GM12878 (cell line): ENCODE results near the gene ALDH1A2. TPM values are rescaled to one million over a fixed set of nuclear protein-coding genes. Genes with fewer than 3 reads are reported as not detected.

Experiments used
- ATAC-seq: fragments of 200-7000 bp; cut with Tn5 transposase; 3 replicates; pipeline ENCODE4 v1.9.1; 2020; ENCODE audit warnings: mild to moderate bottlenecking, moderate library complexity
- BruUV-seq: library from RNA; stranded (reverse); fragments of 400-500 nt; replicated peaks from 2 replicates; lab custom pipeline; 2021; lab: Mats Ljungman, UMichigan
- CTCF ChIA-PET: fragments of 300-600 bp; sonication (Branson Sonifier 250); formaldehyde crosslinking; extraction: SDS; loops from one replicate; lab custom pipeline; 2021; ENCODE audit warnings: inconsistent platforms; lab: Yijun Ruan, JAX
- POLR2A ChIA-PET: fragments of 350-600 bp; formaldehyde crosslinking; extraction: SDS; loops from one replicate; lab custom pipeline; 2021; ENCODE audit warnings: inconsistent platforms; lab: Charles Lee
- RAD21 ChIA-PET: fragments of 300-600 bp; sonication (Branson Sonifier 250); formaldehyde crosslinking; loops from one replicate; lab custom pipeline; 2023; ENCODE audit warnings: antibody characterized with exemption; ENCODE audit not compliant: unreplicated experiment; lab: Charles Lee
- SMC1A ChIA-PET: fragments of 300-600 bp; sonication (Branson Sonifier 250); formaldehyde crosslinking; loops from one replicate; lab custom pipeline; 2023; ENCODE audit not compliant: unreplicated experiment, uncharacterized antibody; lab: Charles Lee
- DNase-seq: peaks from one replicate; pipeline ENCODE4 v3.0.0-alpha.2; 2011; ENCODE audit warnings: low read depth, low spot score
- FAIRE-seq: peaks from 3 replicates; lab custom pipeline; 2011; peaks lifted over from hg19 to GRCh38; lab: Jason Lieb, UNC
- H2AFZ ChIP-seq: 2 replicates; pipeline ENCODE4 v1.6.0; 2011; ENCODE audit warnings: low read depth, low read length, control low read depth; ENCODE audit not compliant: control insufficient read depth
- H3K27ac ChIP-seq: 2 replicates; pipeline ENCODE4 v1.5.1; 2011; ENCODE audit warnings: control low read depth; ENCODE audit not compliant: control insufficient read depth, insufficient read depth
- H3K27me3 ChIP-seq, 2 experiments: replicated peaks in 1 of 2; 2 replicates each; pipeline versions ENCODE4 v1.6.0 to v1.6.1; 2011; ENCODE audit warnings: low read length in 1 of 2; ENCODE audit not compliant: control insufficient read depth in 2 of 2, insufficient read depth in 2 of 2
- H3K36me3 ChIP-seq, 2 experiments: 2 replicates each; pipeline ENCODE4 v1.5.1; 2011; ENCODE audit warnings: low read length in 1 of 2; ENCODE audit not compliant: control insufficient read depth in 2 of 2, insufficient read depth in 2 of 2
- H3K4me1 ChIP-seq: 2 replicates; pipeline ENCODE4 v1.6.1; 2011; ENCODE audit warnings: mild to moderate bottlenecking, low read length, moderate library complexity, mixed read lengths; ENCODE audit not compliant: control insufficient read depth, insufficient read depth
- H3K4me2 ChIP-seq: 2 replicates; pipeline ENCODE4 v1.6.0; 2011; ENCODE audit warnings: control low read depth; ENCODE audit not compliant: control insufficient read depth, insufficient read depth
- H3K4me3 ChIP-seq: fragments of 200-600 bp; sonication (generic); 2 replicates; pipeline ENCODE4 v1.5.1; 2016
- H3K79me2 ChIP-seq: 2 replicates; pipeline ENCODE4 v1.6.0; 2011; ENCODE audit warnings: low read length; ENCODE audit not compliant: control insufficient read depth, insufficient read depth
- H3K9ac ChIP-seq: 2 replicates; pipeline ENCODE4 v1.8.0; 2011; ENCODE audit warnings: low read length, control low read depth, mixed read lengths; ENCODE audit not compliant: control insufficient read depth, insufficient read depth
- H3K9me3 ChIP-seq: replicated peaks from 3 replicates; pipeline ENCODE4 v1.5.1; 2011; ENCODE audit warnings: mild to moderate bottlenecking, low read length; ENCODE audit not compliant: control insufficient read depth, insufficient read depth
- H4K20me1 ChIP-seq: 2 replicates; pipeline ENCODE4 v1.6.0; 2011; ENCODE audit not compliant: control insufficient read depth, insufficient read depth
- ATF7 ChIP-seq: fragments of 450-650 bp; IDR thresholded peaks from 2 replicates; pipeline ENCODE4 v1.6.1; 2016; ENCODE audit warnings: low read depth, mild to moderate bottlenecking
- CHD4 ChIP-seq: fragments of 200-600 bp; sonication (generic); IDR thresholded peaks from 2 replicates; pipeline ENCODE4 v1.6.1; 2016; ENCODE audit warnings: mild to moderate bottlenecking
- EZH2 ChIP-seq: IDR thresholded peaks from 2 replicates; pipeline ENCODE4 v1.6.1; 2012; ENCODE audit warnings: low read depth, mild to moderate bottlenecking, control low read depth, inconsistent platforms, low read length, borderline replicate concordance; ENCODE audit not compliant: control insufficient read depth
- SUPT20H ChIP-seq: IDR thresholded peaks from 2 replicates; pipeline ENCODE4 v1.6.1; 2011; ENCODE audit warnings: low read depth, mild to moderate bottlenecking, low read length, moderate library complexity, borderline replicate concordance; ENCODE audit not compliant: control insufficient read depth
- WGBS: methylation state at CpG from one replicate; pipeline ENCODE4 v1.1.6; 2016; ENCODE audit warnings: low lambda C conversion rate; ENCODE audit not compliant: insufficient replicate concordance, insufficient coverage; ENCODE audit errors: missing lambda C conversion rate; 5-methylcytosine and 5-hydroxymethylcytosine counted together
- in situ Hi-C: fragments of 300-500 bp; cut with MboI; formaldehyde crosslinking; loops from 9 replicates; pipeline ENCODE4 v1.14.3; 2018; ENCODE audit warnings: mixed read lengths
- intact Hi-C: fragments of 100-400 bp; cut with micrococcal nuclease; formaldehyde crosslinking; loops from one replicate; pipeline ENCODE4 v1.14.2; 2022; ENCODE audit not compliant: unreplicated experiment
- polyA plus RNA-seq, 11 experiments: library from polyadenylated mRNA; depleted of rRNA in 4 of 11; unstranded in 6 of 11; stranded (reverse) in 5 of 11; fragments of >200 nt; fragmentation: Nextera tagmentation in 4 of 11; fragmentation: Illumina TruSeq in 1 of 11; extraction: Ambion mirVana in 4 of 11; extraction: Trizol in 1 of 11; gene quantifications; 1 replicate in 1 of 11; 2 replicates in 10 of 11; pipeline versions ENCODE4 v1.2.1 to v1.2.3, GENCODE V29; 2011 to 2016; ENCODE audit warnings: inconsistent platforms in 2 of 11, missing spikeins in 2 of 11, low read depth in 1 of 11
- total RNA-seq, 4 experiments: library from RNA; depleted of rRNA in 3 of 4; stranded (reverse); fragments of >200 nt in 3 of 4; fragmentation: Illumina TruSeq in 1 of 4; extraction: Trizol in 1 of 4; gene quantifications; 2 replicates each; pipeline versions ENCODE4 v1.2.1 to v1.2.3, GENCODE V29; 2013 to 2021

ALDH1A2 gene
- total and polyA plus RNA-seq, 10 of the 15 experiments (the other 5 are each of a cell fraction or from before 2014, with no cell fraction given) = 0.06 to 0.92 (median 0.18) TPM; not detected in 5

DNA sequence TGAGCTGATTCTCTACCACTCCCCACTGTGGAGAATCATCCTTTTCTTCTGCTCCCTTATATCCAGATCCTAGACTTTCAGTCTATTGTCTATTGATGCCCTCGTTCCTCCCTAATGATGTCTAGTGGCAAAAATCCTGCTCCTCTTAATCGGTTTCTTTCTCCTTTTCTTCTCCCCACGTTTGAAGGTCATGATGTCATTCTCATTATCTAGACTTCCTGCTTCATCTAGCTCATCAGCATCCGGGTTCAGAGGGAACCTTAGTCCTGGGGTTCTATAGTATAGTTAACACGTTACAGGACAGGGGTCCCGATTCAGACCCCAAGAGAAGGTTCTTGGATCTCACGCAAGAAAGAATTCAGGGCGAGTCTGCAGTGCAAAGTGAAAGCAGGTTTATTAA lies 14.9 kb upstream of the ALDH1A2 start:
- Histone ChIP-seq H3K36me3 (no peaks in the 10 kb centered on the region), H3K4me2 (no peak overlapping the region), H2AFZ (no peak overlapping the region), H3K9ac (no peak overlapping the region), H3K79me2 (no peaks in the 10 kb centered on the region), H3K4me1 (no peaks in the 10 kb centered on the region), H3K9me3 (no peaks in the 10 kb centered on the region), H3K4me3 (no peak overlapping the region), H4K20me1 (no peaks in the 10 kb centered on the region), H3K27ac (no peak overlapping the region), H3K27me3 (peaks cover 0 to 1% of the 10 kb centered on the region in 2 experiments; a peak in 1 of 4 replicates)
- ChIA-PET CTCF (interaction anchor here (3.2 to 4.5 kb wide), 2 partner anchors 10 to 103 kb away, joined by 13 to 51 read pairs; no protein-coding TSS in a partner anchor), RAD21 (no interaction called here), SMC1A (no interaction called here), POLR2A (no interaction called here)
- no TSS peak for BruUV-seq
- DNase-seq (no peak), FAIRE-seq (no peak), ATAC-seq (no peak)
- intact Hi-C loops (no loop called here), in situ Hi-C loops (no loop called here)
- 0 out of 2 replicates have a peak, but pooled peaks have one; percentile 14 for TF ChIP-seq ATF7
- TF ChIP-seq EZH2 = no peak
- 30% methylated on average over 8 of the region's 8 CpGs for WGBS

DNA sequence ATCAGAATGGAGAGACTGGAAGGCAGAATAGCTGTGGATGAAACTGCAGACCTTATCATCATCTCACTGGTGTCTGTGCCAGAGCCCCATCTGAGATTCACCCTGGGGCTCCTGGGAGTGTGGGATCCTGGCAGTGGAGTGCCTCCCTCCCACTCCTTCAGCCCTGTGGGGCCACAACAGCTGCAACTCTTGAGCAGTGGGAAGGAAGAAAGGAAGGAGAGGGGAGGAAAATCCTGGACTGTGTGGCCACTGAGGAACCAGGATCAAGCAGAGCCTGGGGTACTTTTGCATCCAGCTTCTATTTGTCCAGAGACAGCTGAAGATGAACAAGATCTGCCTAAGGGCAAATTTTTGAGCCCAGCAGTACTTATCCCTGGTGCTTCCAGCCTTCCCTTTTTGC lies 13.1 kb upstream of the ALDH1A2 start:
- ChIA-PET SMC1A (interaction anchor here (2.1 kb wide), 1 partner anchor 106 kb away, joined by 6 read pairs; no protein-coding TSS in a partner anchor), POLR2A (no interaction called here), CTCF (interaction anchor here (3.2 to 4.5 kb wide), 2 partner anchors 8 to 104 kb away, joined by 13 to 51 read pairs; no protein-coding TSS in a partner anchor), RAD21 (interaction anchor here (1.0 to 1.3 kb wide), 2 partner anchors 99 to 104 kb away, joined by 3 read pairs; no protein-coding TSS in a partner anchor)
- H3K4me3 ChIP-seq = no peak overlapping the region
- no peak for DNase-seq
- TF ChIP-seq SUPT20H (no peak), CHD4 (no peak)
- intact Hi-C loops = loop anchor here (10.0 kb wide), 1 partner anchor 334 kb away; no protein-coding TSS in a partner anchor
- no peak overlapping the region for H3K9ac ChIP-seq
- H3K79me2 ChIP-seq = no peaks in the 10 kb centered on the region
- no peaks in the 10 kb centered on the region for H4K20me1 ChIP-seq
- no peaks in the 10 kb centered on the region for H3K36me3 ChIP-seq
- no peak overlapping the region for H2AFZ ChIP-seq
- H3K9me3 ChIP-seq = no peaks in the 10 kb centered on the region
- no peaks in the 10 kb centered on the region for H3K4me1 ChIP-seq
- no peak for ATAC-seq
- no peak overlapping the region for H3K4me2 ChIP-seq
- H3K27ac ChIP-seq = no peak overlapping the region
- H3K27me3 ChIP-seq = peaks cover 1 to 2% of the 10 kb centered on the region in 2 experiments; a peak in 1 of 4 replicates
- no peak for FAIRE-seq
- in situ Hi-C loops = no loop called here
- BruUV-seq = no TSS peak
